Measurements from ENCODE around the gene GPR15. TPM values are rescaled to one million over a fixed set of nuclear protein-coding genes. Genes with fewer than 3 reads are reported as not detected.

The GPR15 gene
- total RNA-seq, 2 donors from 2014 or later, result not detected

- Mint-ChIP-seq H3K4me3 (no peak overlapping the region), H3K27me3 (ENCODE audit: insufficient read depth) (no peaks in the 10 kb centered on the region), H3K27ac (no peak overlapping the region), H3K36me3 (ENCODE audit: low read depth) (peaks cover 12% of the 10 kb centered on the region), H3K4me1 (peaks cover 12% of the 10 kb centered on the region), H3K9me3 (no peaks in the 10 kb centered on the region)
- 95 to 100% methylated on average over 1 to 3 of the region's 4 CpGs for WGBS, 2 experiments (ENCODE audit: insufficient coverage in 1 of 2, insufficient read length in 1 of 2)
- H3K9me3 ChIP-seq (ENCODE audit: control insufficient read depth, low read length), result no peaks in the 10 kb centered on the region
- H3K36me3 ChIP-seq (ENCODE audit: control insufficient read depth, insufficient read depth, low read length), result peaks cover 18% of the 10 kb centered on the region
- DNase-seq, result no peak
- no peak for TF ChIP-seq CTCF (conservative IDR thresholded peaks at IDR 0.05)
- no peak overlapping the region for H3K27ac ChIP-seq (ENCODE audit: low read depth, low read length)
- no peaks in the 10 kb centered on the region for H3K27me3 ChIP-seq (ENCODE audit: control insufficient read depth, insufficient read depth, low read length, poor library complexity, severe bottlenecking)
- H3K9ac ChIP-seq (ENCODE audit: extremely low read depth, low read length, poor library complexity, severe bottlenecking), result no peak overlapping the region
- no peak overlapping the region for H3K4me3 ChIP-seq (ENCODE audit: low read length)
- peaks cover 3% of the 10 kb centered on the region for H3K4me1 ChIP-seq (ENCODE audit: control insufficient read depth, insufficient read depth, low read length)
Observed at GRCh38 chr3:98512576-98512975, 19.2 kb upstream of the GPR15 start.

GRCh38 chr3:98513091-98513511 is 18.7 kb upstream of the GPR15 start:
- H3K4me3 ChIP-seq (ENCODE audit: low read length), result no peak overlapping the region
- peaks cover 12% of the 10 kb centered on the region for H3K4me1 Mint-ChIP-seq
- H3K9me3 Mint-ChIP-seq, result no peaks in the 10 kb centered on the region
- DNase-seq, result no peak
- H3K9me3 ChIP-seq (ENCODE audit: control insufficient read depth, low read length), result no peaks in the 10 kb centered on the region
- H3K27ac ChIP-seq (ENCODE audit: low read depth, low read length), result no peak overlapping the region
- no peaks in the 10 kb centered on the region for H3K27me3 Mint-ChIP-seq (ENCODE audit: insufficient read depth)
- H3K4me3 Mint-ChIP-seq, result no peak overlapping the region
- H3K36me3 Mint-ChIP-seq (ENCODE audit: low read depth), result peaks cover 16% of the 10 kb centered on the region
- H3K9ac ChIP-seq (ENCODE audit: extremely low read depth, low read length, poor library complexity, severe bottlenecking), result no peak overlapping the region
- peaks cover 3% of the 10 kb centered on the region for H3K4me1 ChIP-seq (ENCODE audit: control insufficient read depth, insufficient read depth, low read length)
- no peak overlapping the region for H3K27ac Mint-ChIP-seq
- 84 to 95% methylated on average over 2 to 4 of the region's 4 CpGs for WGBS, 2 experiments (ENCODE audit: insufficient coverage in 1 of 2, insufficient read length in 1 of 2)
- no peak for TF ChIP-seq CTCF (conservative IDR thresholded peaks at IDR 0.05)
- H3K27me3 ChIP-seq (ENCODE audit: control insufficient read depth, insufficient read depth, low read length, poor library complexity, severe bottlenecking), result no peaks in the 10 kb centered on the region
- H3K36me3 ChIP-seq (ENCODE audit: control insufficient read depth, insufficient read depth, low read length), result peaks cover 23% of the 10 kb centered on the region

- H3K4me3 Mint-ChIP-seq, result no peak overlapping the region
- peaks cover 3% of the 10 kb centered on the region for H3K4me1 ChIP-seq (ENCODE audit: control insufficient read depth, insufficient read depth, low read length)
- H3K27ac ChIP-seq (ENCODE audit: low read depth, low read length), result no peak overlapping the region
- DNase-seq, result no peak
- no peak overlapping the region for H3K27ac Mint-ChIP-seq
- no peak overlapping the region for H3K4me3 ChIP-seq (ENCODE audit: low read length)
- no peaks in the 10 kb centered on the region for H3K27me3 Mint-ChIP-seq (ENCODE audit: insufficient read depth)
- H3K9ac ChIP-seq (ENCODE audit: extremely low read depth, low read length, poor library complexity, severe bottlenecking), result no peak overlapping the region
- peaks cover 29% of the 10 kb centered on the region for H3K36me3 ChIP-seq (ENCODE audit: control insufficient read depth, insufficient read depth, low read length)
- WGBS, 2 experiments (ENCODE audit: insufficient coverage in 1 of 2, insufficient read length in 1 of 2), result 93% methylated on average over 3 of the region's 3 CpGs; no CpG with 5 or more reads in 1 of the 2 experiments
- H3K27me3 ChIP-seq (ENCODE audit: control insufficient read depth, insufficient read depth, low read length, poor library complexity, severe bottlenecking), result no peaks in the 10 kb centered on the region
- H3K4me1 Mint-ChIP-seq, result peaks cover 12% of the 10 kb centered on the region
- peaks cover 21% of the 10 kb centered on the region for H3K36me3 Mint-ChIP-seq (ENCODE audit: low read depth)
- H3K9me3 Mint-ChIP-seq, result no peaks in the 10 kb centered on the region
- no peaks in the 10 kb centered on the region for H3K9me3 ChIP-seq (ENCODE audit: control insufficient read depth, low read length)
- no peak for TF ChIP-seq CTCF (conservative IDR thresholded peaks at IDR 0.05)
Observed at GRCh38 chr3:98513736-98514135, 18.0 kb upstream of the GPR15 start.
